Embryonic facial prominence (tissue), 1 donor: ENCODE results near the gene NUP210.
A peak's percentile ranks its signal among the peaks of the same experiment; 100 is the strongest.
"Not testable (repeated sequence)": the region's sequence is repeated elsewhere in the genome, so short reads cannot be mapped to it uniquely, and the experiment has no call there.

ENCODE experiments used
- DNase-seq: peaks from one replicate; pipeline ENCODE4 v3.0.0-alpha.2; 2016; ENCODE audit errors: extremely low spot score

Gene NUP210

GRCh38 chr3:13420045-13420830 lies at the start of gene NUP210:
Gene NUP210 (minus strand): TSS chr3:13420322. CDS start chr3:13420226, 96 bp downstream.
- DNase-seq, result no peak

- DNase-seq, result no peak
Observed at GRCh38 chr3:13466781-13467180, 46.7 kb upstream of the NUP210 start.

- DNase-seq, result no peak
Observed at GRCh38 chr3:13465236-13465873, 45.2 kb upstream of the NUP210 start.

- DNase-seq, result no peak
Observed at GRCh38 chr3:13463618-13464400, 43.7 kb upstream of the NUP210 start.

GRCh38 chr3:13462822-13463221 lies 42.7 kb upstream of the NUP210 start:
- DNase-seq, result no peak

- DNase-seq, result no peak
Observed at GRCh38 chr3:13462125-13462629, 42.1 kb upstream of the NUP210 start.

GRCh38 chr3:13461169-13462124 lies 41.3 kb upstream of the NUP210 start:
- DNase-seq, result no peak

- DNase-seq, result no peak
Observed at GRCh38 chr3:13460341-13460736, 40.2 kb upstream of the NUP210 start.

- no peak for DNase-seq
Observed at GRCh38 chr3:13459605-13460340, 39.7 kb upstream of the NUP210 start.

GRCh38 chr3:13457593-13457992 lies 37.5 kb upstream of the NUP210 start:
- DNase-seq, result no peak

GRCh38 chr3:13455644-13456043 lies 35.5 kb upstream of the NUP210 start:
- DNase-seq, result no peak

GRCh38 chr3:13452490-13453335 lies 32.6 kb upstream of the NUP210 start:
- peak; percentile 40 for DNase-seq

GRCh38 chr3:13451301-13451673 lies 31.2 kb upstream of the NUP210 start:
- no peak for DNase-seq

GRCh38 chr3:13442882-13443281 lies 22.8 kb upstream of the NUP210 start:
- DNase-seq, result not testable (repeated sequence)

- no peak for DNase-seq
Observed at GRCh38 chr3:13440204-13440817, 20.2 kb upstream of the NUP210 start.

- not testable (repeated sequence) for DNase-seq
Observed at GRCh38 chr3:13436213-13436612, 16.1 kb upstream of the NUP210 start.

GRCh38 chr3:13433912-13434311 lies 13.8 kb upstream of the NUP210 start:
- no peak for DNase-seq

- DNase-seq, result no peak
Observed at GRCh38 chr3:13432093-13432492, 12.0 kb upstream of the NUP210 start.

GRCh38 chr3:13430411-13430875 lies 10.3 kb upstream of the NUP210 start:
- DNase-seq, result not testable (repeated sequence)
